Activated CD8-positive, alpha-beta memory T cell treated with anti-CD3 and anti-CD28 coated beads, Interleukin-2, amount 50 U/mL, for 1 hour (primary cell): ENCODE measurements around the gene C8G.
A peak's percentile ranks its signal among the peaks of the same experiment; 100 is the strongest.

Experiments
- DNase-seq: peaks from one replicate; pipeline ENCODE4 v3.0.0-alpha.2; 2020; ENCODE audit errors: extremely low read depth

The C8G gene

DNA sequence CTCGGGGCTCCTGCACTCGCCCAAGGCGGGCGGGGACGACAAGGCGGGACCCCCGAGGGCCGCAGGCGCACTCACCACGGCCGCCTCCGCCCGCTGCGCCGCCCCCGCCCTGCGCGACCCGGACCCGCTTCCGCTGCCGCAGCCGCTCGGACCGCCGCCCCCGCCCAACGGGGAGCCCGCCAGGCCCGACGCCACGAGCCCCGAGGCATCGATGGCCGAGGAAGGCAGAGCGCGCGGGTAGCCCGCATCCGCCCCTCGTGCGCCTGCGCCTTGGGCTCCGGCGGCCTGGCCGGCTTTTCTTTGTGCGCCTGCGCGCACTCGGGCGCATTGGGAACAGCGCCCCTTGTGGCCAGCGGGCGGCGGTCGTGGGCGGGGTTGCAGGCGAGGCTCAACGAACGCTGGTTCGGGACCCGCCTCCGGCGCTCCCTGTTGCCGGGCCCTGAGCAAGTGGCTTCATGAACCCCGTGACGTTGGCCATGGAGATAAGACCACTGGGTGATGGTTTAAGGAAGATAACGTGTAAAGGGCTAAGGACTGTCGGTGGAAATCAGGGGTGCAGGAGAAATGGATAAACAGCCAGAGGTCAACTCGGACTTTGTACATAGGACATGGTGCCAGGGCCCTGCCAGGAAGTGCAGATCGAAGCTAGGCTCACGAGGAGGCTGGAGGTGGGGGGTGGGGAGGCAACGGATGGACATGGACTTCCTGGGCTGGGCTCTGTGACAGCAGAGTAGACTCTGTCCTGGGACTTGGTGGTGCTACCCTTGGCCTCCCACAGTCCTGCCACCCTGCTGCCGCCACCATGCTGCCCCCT is at the start of gene C8G, which contains the start of gene FBXW5:
TSS of gene C8G (plus strand) at position 725 of the 814 bp plus-strand sequence. CDS start at position 803, 78 bp downstream.
TSS of gene FBXW5 (minus strand) at position 220 of the 814 bp plus-strand sequence. CDS start 655 bp downstream, outside the sequence.
- DNase-seq: peak; percentile 74

GRCh38 chr9:136896027-136896426 is 49.0 kb upstream of the C8G start:
- no peak for DNase-seq

DNA sequence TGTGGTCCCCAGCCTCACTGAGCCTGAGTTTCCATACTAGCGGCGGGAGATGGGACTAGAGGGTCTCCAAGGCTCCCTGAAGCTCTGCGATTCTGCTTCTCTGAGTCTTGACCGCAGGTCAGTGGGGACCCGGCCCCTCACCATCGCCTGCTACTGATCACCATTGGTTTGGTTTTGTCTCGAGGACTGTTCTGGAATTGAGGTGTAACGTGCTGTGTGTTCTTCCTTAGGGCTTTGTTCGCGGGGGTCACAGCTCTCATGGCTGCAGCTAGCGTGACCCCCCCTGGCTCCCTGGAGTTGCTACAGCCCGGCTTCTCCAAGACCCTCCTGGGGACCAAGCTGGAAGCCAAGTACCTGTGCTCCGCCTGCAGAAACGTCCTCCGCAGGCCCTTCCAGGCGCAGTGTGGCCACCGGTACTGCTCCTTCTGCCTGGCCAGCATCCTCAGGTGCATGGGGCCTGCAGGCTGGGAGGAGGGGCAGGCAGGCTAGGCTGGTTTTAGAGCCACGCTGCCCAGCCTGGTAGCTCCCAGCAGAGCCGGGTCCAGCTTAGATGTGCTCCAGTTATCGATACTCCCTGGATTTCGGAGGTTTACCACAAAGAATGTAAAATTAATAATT is 46.5 kb upstream of the C8G start:
- no peak for DNase-seq

GRCh38 chr9:136899196-136899595 is 45.8 kb upstream of the C8G start:
- no peak for DNase-seq

DNA sequence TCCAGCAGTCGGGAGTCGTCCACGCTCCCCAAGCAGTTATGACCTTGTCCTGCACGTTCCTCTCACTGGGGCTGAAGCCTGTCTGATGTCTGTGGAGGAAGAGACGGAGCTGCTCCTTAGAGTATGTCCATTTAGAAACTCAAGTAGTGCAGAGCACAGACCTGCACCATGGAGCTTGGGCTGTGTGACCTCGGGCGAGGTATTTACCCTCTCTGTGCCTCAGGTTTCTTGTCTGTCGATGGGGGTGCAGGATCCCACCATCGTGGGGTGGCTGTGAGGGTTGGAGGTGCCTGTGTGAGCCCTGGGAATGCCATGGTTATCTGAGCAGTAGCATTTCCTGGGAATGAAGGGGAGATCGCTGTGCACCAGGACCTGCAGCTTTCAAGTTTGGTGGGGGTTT is 44.5 kb upstream of the C8G start:
- DNase-seq: no peak

GRCh38 chr9:136900988-136901515 is 44.0 kb upstream of the C8G start:
- DNase-seq: no peak

DNA sequence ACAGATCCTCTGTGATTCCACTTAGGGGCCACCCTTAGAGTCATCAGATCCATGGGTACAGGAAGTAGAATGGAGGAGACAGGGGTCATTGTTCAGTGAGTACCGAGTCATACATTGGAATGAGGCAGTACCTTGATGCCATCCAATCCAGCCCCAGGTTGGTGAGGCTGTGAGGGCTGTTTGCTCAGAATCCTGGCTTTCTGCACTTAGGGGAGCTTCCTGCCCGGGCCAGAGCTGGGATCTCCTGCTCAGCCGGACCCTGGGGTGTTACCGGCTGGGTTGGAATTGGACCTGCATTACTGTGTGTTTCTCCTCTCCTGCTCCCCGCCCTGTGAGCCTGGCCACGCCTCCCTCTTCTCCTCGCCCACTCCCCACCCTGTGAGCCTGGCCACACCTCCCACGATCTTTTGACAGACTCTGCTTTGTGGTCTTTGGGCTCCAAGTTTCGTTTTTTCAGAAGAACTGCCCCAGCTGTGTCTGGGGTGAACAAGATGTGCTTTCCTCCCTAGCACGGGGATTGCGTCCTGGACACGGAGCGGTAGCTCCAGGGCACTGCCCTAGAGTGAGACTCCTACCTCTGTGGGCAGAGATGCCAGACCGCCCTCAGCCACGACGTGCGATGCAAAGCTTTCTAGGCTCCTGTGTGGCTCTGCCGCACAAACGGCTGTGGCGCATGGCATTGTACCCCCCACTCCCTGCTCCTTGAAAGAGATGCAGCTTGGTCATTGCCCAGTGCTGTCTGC is 43.4 kb upstream of the C8G start:
- DNase-seq: peak; percentile 9

DNA sequence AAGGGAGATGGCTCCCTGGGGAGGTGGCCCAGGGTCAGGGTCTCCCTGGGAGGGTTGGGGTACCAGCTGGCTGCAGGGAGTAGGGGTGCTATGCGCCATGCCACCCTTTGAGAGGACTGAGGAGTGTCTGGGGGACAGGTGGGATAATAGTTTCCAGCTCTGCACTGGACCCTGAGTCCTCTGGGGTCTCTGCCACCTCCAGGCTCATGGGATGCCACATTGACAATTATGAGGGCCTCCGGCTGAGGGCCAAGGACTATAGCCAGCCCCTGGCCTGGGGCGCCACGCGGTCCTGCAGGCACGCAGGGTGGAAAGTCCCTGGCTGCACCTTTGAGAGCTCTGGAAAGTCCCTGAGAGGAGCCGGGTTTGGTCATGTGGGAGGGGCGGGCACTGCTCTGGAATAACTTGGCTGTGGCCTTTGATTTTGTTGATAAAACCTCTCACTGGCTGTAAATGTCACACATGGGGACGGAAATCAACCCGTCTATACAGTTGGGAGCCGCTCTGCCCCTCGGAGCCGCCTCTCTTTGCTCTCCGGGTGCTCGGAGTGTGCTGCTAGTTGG is 42.7 kb upstream of the C8G start:
- peak; percentile 64 for DNase-seq

- no peak for DNase-seq
These were observed 41.9 kb upstream of the C8G start for GRCh38 chr9:136903041-136903554.

GRCh38 chr9:136906266-136906665 is 38.8 kb upstream of the C8G start:
- DNase-seq: no peak

GRCh38 chr9:136907011-136907914 is 37.8 kb upstream of the C8G start:
- DNase-seq: no peak

GRCh38 chr9:136910197-136910900 is 34.7 kb upstream of the C8G start:
- no peak for DNase-seq

- DNase-seq: no peak
These were observed 34.2 kb upstream of the C8G start for GRCh38 chr9:136910901-136911245.

GRCh38 chr9:136913701-136914438 is 31.2 kb upstream of the C8G start:
- no peak for DNase-seq

DNA sequence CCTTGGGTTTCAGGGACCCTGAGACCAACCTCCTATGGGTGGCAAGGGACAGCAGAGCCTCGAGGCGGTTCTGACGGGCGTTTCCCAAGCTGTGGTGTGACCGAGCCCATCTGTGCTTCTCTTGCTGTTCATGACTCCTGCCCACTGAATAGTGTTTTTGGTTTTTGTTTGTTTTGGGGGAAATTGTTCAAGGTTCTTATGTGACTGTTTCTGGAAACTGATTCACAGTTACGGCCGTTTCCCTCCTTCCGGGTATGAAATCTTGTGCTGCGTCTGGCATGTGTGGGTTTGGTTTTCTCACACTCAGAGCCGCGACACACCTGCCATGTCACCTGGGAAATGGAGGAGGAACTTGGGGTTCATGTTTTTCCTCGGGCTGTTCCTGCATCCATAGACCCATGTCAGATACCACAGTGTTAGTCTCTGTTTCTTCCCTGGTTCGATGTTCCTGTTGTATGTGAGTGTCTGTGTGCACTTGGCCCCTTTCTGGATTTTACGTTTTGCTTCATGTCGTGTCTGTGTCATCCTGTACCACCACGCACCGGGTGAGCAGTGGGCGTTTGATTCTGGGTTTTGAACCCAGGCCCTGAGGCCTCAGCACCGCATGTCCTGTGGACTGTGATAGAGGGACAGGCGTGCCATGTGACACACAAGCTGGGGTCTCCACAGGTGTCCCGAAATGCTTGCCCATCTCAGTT is 29.3 kb upstream of the C8G start:
- DNase-seq: no peak

- no peak for DNase-seq
These were observed 28.5 kb upstream of the C8G start for GRCh38 chr9:136916330-136917184.

GRCh38 chr9:136917902-136918301 is 27.1 kb upstream of the C8G start:
- DNase-seq: no peak

- DNase-seq: no peak
These were observed 25.0 kb upstream of the C8G start for GRCh38 chr9:136920069-136920468.
